ENCODE data around the gene GPS2. TPM values are rescaled to one million over a fixed set of nuclear protein-coding genes. Genes with fewer than 3 reads are reported as not detected.

The GPS2 gene
- total and polyA plus RNA-seq, 10 of the 15 experiments (the other 5 are each of a cell fraction or from before 2014, with no cell fraction given), result 10.2 to 96.4 (median 42.5) TPM

DNA sequence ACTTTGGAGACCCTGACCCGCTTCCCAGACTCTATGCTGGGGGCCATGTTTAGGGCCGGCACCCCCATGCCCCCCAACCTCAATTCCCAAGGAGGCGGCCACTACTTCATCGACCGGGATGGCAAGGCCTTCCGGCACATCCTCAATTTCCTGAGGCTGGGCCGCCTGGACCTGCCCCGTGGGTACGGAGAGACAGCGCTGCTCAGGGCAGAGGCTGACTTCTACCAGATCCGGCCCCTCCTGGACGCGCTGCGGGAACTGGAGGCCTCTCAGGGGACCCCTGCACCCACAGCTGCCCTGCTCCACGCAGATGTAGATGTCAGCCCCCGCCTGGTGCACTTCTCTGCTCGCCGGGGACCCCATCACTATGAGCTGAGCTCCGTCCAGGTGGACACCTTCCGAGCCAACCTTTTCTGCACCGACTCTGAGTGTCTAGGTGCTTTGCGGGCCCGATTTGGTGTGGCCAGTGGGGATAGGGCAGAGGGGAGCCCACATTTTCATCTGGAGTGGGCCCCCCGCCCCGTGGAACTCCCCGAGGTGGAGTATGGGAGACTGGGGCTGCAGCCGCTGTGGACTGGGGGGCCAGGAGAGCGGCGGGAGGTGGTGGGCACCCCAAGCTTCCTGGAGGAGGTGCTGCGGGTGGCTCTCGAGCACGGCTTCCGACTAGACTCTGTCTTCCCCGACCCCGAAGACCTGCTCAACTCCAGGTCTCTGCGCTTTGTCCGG lies 37.9 kb upstream of the GPS2 start (continued):
- TF ChIP-seq, protein P1, sequence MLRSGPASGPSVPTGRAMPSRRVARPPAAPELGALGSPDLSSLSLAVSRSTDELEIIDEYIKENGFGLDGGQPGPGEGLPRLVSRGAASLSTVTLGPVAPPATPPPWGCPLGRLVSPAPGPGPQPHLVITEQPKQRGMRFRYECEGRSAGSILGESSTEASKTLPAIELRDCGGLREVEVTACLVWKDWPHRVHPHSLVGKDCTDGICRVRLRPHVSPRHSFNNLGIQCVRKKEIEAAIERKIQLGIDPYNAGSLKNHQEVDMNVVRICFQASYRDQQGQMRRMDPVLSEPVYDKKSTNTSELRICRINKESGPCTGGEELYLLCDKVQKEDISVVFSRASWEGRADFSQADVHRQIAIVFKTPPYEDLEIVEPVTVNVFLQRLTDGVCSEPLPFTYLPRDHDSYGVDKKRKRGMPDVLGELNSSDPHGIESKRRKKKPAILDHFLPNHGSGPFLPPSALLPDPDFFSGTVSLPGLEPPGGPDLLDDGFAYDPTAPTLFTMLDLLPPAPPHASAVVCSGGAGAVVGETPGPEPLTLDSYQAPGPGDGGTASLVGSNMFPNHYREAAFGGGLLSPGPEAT (IDR thresholded peaks at IDR 0.05; ENCODE audit: low read depth), result no peak
- no peak for TF ChIP-seq SIX5 (IDR thresholded peaks at IDR 0.05; ENCODE audit: low read depth, low read length, severe bottlenecking)

DNA sequence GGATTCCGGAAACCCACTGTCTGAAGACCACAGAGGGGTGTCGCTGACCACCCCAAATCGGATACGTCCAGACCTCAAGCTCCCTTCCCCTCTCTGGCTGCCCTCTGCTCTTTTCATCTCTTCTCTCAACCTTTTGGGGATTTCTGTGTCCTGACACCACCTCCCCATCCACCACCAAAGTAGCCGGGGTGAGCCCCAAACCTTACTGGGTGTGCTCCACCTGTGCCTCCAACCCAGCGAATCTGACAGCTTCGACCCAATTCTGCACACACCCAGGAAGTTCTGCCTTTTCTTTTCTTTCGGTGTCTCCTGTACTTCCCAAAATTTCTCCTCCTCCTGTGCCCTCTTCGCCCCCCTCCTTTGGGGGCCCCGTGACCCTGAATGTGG lies 37.3 kb upstream of the GPS2 start:
- H3K27me3 ChIP-seq (replicated peaks in 1 of 2; ENCODE audit: control insufficient read depth in 2 of 2, insufficient read depth in 2 of 2, low read length in 1 of 2), result no peaks in the 10 kb centered on the region
- ChIA-PET SMC1A (ENCODE audit: uncharacterized antibody, unreplicated experiment) (interaction anchor here (1.2 to 1.5 kb wide), 4 partner anchors 14 to 153 kb away, joined by 3 to 5 read pairs (median 4); partner anchors contain the start of genes ACAP1 and TMEM102), RAD21 (ENCODE audit: unreplicated experiment) (interaction anchor here (1.2 to 5.0 kb wide), 2 partner anchors 16 to 28 kb away, joined by 3 to 45 read pairs; partner anchors contain the start of gene ACAP1), POLR2A (interaction anchor here (0.7 to 1.0 kb wide), 2 partner anchors 16 to 51 kb away, joined by 3 to 10 read pairs; partner anchors contain the start of genes ACAP1 and TMEM256), CTCF (interaction anchor here (1.2 to 2.6 kb wide), 3 partner anchors 12 to 32 kb away, joined by 3 to 9 read pairs (median 4); no protein-coding TSS in a partner anchor)
- peak overlapping the region; percentile 59 for H3K27ac ChIP-seq (ENCODE audit: control insufficient read depth, insufficient read depth)
- WGBS (ENCODE audit: insufficient coverage, insufficient replicate concordance, low lambda C conversion rate, missing lambda C conversion rate), result 24% methylated on average over 10 of the region's 10 CpGs
- no peak overlapping the region; the same call in 1 of the 2 replicates for H2AFZ ChIP-seq (ENCODE audit: control insufficient read depth, low read depth, low read length)
- H3K79me2 ChIP-seq (ENCODE audit: control insufficient read depth, insufficient read depth, low read length), result peaks cover 7% of the 10 kb centered on the region
- peaks cover 23% of the 10 kb centered on the region for H3K4me1 ChIP-seq (ENCODE audit: control insufficient read depth, insufficient read depth, low read length)
- TSS peak; percentile 46 for BruUV-seq (replicated peaks)
- H3K9ac ChIP-seq (ENCODE audit: control insufficient read depth, insufficient read depth, low read length), result peak overlapping the region; percentile 62
- ATAC-seq (no peak), FAIRE-seq (peak; percentile 38), DNase-seq (ENCODE audit: low read depth, low spot score) (no peak)
- intact Hi-C loops (cut with micrococcal nuclease; ENCODE audit: unreplicated experiment), result loop anchor here (5.0 kb wide), 1 partner anchor 85 kb away; the partner anchor contains the start of genes FGF11 and TMEM102
- H4K20me1 ChIP-seq (ENCODE audit: control insufficient read depth, insufficient read depth), result no peaks in the 10 kb centered on the region
- no peaks in the 10 kb centered on the region for H3K9me3 ChIP-seq (replicated peaks; ENCODE audit: control insufficient read depth, insufficient read depth, low read length)
- peaks cover 2 to 5% of the 10 kb centered on the region in 2 experiments; a peak in 3 of 4 replicates for H3K36me3 ChIP-seq (ENCODE audit: control insufficient read depth in 2 of 2, insufficient read depth in 2 of 2, low read length in 1 of 2)
- peak overlapping the region; percentile 88 for H3K4me3 ChIP-seq
- in situ Hi-C loops (cut with MboI), result no loop called here
- H3K4me2 ChIP-seq (ENCODE audit: control insufficient read depth, insufficient read depth), result peak overlapping the region; percentile 93
- TF ChIP-seq, protein P2, sequence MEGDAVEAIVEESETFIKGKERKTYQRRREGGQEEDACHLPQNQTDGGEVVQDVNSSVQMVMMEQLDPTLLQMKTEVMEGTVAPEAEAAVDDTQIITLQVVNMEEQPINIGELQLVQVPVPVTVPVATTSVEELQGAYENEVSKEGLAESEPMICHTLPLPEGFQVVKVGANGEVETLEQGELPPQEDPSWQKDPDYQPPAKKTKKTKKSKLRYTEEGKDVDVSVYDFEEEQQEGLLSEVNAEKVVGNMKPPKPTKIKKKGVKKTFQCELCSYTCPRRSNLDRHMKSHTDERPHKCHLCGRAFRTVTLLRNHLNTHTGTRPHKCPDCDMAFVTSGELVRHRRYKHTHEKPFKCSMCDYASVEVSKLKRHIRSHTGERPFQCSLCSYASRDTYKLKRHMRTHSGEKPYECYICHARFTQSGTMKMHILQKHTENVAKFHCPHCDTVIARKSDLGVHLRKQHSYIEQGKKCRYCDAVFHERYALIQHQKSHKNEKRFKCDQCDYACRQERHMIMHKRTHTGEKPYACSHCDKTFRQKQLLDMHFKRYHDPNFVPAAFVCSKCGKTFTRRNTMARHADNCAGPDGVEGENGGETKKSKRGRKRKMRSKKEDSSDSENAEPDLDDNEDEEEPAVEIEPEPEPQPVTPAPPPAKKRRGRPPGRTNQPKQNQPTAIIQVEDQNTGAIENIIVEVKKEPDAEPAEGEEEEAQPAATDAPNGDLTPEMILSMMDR (IDR thresholded peaks at IDR 0.05 in 2 of 3, conservative IDR thresholded peaks at IDR 0.05 in 1 of 3; ENCODE audit: control insufficient read depth in 2 of 3, extremely low read depth in 1 of 3, insufficient read depth in 1 of 3, low read depth in 3 of 3, low read length in 3 of 3), result peak in 1 of 3 experiments; percentile 71; a peak in 4 of 6 replicates
- TF ChIP-seq PAX8 (IDR thresholded peaks at IDR 0.05) (no peak), RB1 (IDR thresholded peaks at IDR 0.05; ENCODE audit: borderline replicate concordance) (no peak), SRF (IDR thresholded peaks at IDR 0.05; ENCODE audit: low read depth in 2 of 2, low read length in 2 of 2) (no peak), CEBPB (IDR thresholded peaks at IDR 0.05; ENCODE audit: borderline replicate concordance in 1 of 2, low read depth in 2 of 2, low read length in 2 of 2) (no peak), RAD21 (IDR thresholded peaks at IDR 0.05; ENCODE audit: insufficient read depth, low read depth, low read length) (no peak; the same call in 1 of the 2 replicates), NR2F1 (conservative IDR thresholded peaks at IDR 0.05) (no peak), CBFB (IDR thresholded peaks at IDR 0.05; ENCODE audit: low read depth) (no peak), JUNB (IDR thresholded peaks at IDR 0.05) (no peak), HDGF (IDR thresholded peaks at IDR 0.05) (peak; percentile 67; the same call in 1 of the 2 replicates)
- TF ChIP-seq, protein P3, sequence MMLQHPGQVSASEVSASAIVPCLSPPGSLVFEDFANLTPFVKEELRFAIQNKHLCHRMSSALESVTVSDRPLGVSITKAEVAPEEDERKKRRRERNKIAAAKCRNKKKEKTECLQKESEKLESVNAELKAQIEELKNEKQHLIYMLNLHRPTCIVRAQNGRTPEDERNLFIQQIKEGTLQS (IDR thresholded peaks at IDR 0.05; ENCODE audit: borderline replicate concordance, extremely low read depth, low read depth, low read length), result no peak
- TF ChIP-seq, protein P4, sequence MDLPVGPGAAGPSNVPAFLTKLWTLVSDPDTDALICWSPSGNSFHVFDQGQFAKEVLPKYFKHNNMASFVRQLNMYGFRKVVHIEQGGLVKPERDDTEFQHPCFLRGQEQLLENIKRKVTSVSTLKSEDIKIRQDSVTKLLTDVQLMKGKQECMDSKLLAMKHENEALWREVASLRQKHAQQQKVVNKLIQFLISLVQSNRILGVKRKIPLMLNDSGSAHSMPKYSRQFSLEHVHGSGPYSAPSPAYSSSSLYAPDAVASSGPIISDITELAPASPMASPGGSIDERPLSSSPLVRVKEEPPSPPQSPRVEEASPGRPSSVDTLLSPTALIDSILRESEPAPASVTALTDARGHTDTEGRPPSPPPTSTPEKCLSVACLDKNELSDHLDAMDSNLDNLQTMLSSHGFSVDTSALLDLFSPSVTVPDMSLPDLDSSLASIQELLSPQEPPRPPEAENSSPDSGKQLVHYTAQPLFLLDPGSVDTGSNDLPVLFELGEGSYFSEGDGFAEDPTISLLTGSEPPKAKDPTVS (IDR thresholded peaks at IDR 0.05; ENCODE audit: low read depth, low read length), result no peak

Data from GM12878 (cell line).